PFSK-1 (cell line): Measurements from ENCODE around the gene TMEM221.

Experiments used
- FOXP2 ChIP-seq: optimal IDR thresholded peaks from 2 replicates; pipeline ENCODE3; 2011; ENCODE audit warnings: borderline replicate concordance, control low read depth, inconsistent platforms; ENCODE audit not compliant: insufficient read depth; ENCODE audit errors: extremely low read length, extremely low read depth
- POLR2AphosphoS5 ChIP-seq: IDR thresholded peaks from 2 replicates; pipeline ENCODE4 v1.6.1; 2012; ENCODE audit warnings: low read depth, mild to moderate bottlenecking, control low read depth, low read length, moderate library complexity
- SIN3A ChIP-seq: IDR thresholded peaks from 2 replicates; pipeline ENCODE4 v1.6.1; 2012; ENCODE audit warnings: mild to moderate bottlenecking, low read length, moderate library complexity, borderline replicate concordance; ENCODE audit not compliant: insufficient read depth
- TAF1 ChIP-seq: IDR thresholded peaks from 2 replicates; pipeline ENCODE4 v1.6.1; 2012; ENCODE audit warnings: low read length, control low read depth, borderline replicate concordance; ENCODE audit not compliant: insufficient read depth
- TF ChIP-seq, protein P1 (sequence below), 2 experiments: IDR thresholded peaks; 2 replicates each; pipeline versions ENCODE4 v1.6.1 to v1.8.0; 2011 to 2012; ENCODE audit warnings: low read depth in 2 of 2, low read length in 2 of 2, control low read depth in 1 of 2, inconsistent platforms in 1 of 2, mild to moderate bottlenecking in 1 of 2, moderate library complexity in 1 of 2; ENCODE audit not compliant: insufficient read depth in 1 of 2

The TMEM221 gene

DNA sequence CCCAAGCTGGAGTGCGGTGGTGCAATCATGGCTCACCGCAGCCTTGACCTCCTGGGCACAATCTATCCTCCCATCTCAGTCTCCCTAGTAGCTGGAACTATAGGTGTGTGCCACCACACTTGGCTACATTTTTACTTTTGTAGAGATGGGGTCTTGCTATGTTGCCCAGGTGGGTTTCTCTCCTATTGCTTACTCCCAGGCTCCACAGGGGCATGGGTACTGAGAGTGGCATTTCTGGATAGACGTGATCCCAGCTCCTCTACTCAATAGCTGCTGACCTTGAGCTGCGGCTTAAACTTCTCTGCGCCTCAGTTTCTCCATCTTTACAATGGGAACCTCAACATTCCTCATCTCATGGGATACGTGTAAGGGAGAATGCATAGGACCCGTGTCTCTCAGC, 17.1 kb downstream of the TMEM221 start:
- TF ChIP-seq FOXP2 (no peak), TAF1 (no peak), SIN3A (no peak), POLR2AphosphoS5 (no peak)
- TF ChIP-seq, protein P1, sequence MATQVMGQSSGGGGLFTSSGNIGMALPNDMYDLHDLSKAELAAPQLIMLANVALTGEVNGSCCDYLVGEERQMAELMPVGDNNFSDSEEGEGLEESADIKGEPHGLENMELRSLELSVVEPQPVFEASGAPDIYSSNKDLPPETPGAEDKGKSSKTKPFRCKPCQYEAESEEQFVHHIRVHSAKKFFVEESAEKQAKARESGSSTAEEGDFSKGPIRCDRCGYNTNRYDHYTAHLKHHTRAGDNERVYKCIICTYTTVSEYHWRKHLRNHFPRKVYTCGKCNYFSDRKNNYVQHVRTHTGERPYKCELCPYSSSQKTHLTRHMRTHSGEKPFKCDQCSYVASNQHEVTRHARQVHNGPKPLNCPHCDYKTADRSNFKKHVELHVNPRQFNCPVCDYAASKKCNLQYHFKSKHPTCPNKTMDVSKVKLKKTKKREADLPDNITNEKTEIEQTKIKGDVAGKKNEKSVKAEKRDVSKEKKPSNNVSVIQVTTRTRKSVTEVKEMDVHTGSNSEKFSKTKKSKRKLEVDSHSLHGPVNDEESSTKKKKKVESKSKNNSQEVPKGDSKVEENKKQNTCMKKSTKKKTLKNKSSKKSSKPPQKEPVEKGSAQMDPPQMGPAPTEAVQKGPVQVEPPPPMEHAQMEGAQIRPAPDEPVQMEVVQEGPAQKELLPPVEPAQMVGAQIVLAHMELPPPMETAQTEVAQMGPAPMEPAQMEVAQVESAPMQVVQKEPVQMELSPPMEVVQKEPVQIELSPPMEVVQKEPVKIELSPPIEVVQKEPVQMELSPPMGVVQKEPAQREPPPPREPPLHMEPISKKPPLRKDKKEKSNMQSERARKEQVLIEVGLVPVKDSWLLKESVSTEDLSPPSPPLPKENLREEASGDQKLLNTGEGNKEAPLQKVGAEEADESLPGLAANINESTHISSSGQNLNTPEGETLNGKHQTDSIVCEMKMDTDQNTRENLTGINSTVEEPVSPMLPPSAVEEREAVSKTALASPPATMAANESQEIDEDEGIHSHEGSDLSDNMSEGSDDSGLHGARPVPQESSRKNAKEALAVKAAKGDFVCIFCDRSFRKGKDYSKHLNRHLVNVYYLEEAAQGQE (IDR thresholded peaks at IDR 0.05; ENCODE audit: insufficient read depth in 1 of 2, low read depth in 2 of 2, low read length in 2 of 2) = no peak

DNA sequence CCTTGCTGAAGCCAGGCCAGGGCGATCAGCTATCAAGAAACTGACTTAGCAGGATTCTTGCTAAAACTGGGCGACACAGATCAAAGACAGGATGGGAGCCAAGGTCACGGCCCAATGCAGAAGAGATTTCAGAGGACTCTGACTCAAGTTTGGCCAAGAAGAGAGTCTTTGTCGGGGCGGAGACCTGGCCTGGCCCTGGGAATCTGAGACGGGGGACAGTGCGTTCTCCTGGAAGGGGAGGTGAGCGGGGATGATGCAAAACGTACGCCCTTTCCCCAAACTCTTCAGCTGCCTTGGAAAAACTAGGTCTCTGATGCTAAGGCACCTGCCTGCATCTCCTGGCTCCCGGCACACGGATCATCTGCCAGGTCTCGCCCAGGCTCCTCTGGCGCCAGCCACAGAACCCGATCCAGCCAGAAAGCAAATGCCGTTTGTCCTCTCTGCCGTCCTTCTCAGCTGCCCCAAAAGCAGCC, 18.8 kb downstream of the TMEM221 start:
- TF ChIP-seq SIN3A (no peak), FOXP2 (no peak), TAF1 (no peak), POLR2AphosphoS5 (no peak)
- TF ChIP-seq, protein P1 (IDR thresholded peaks at IDR 0.05; ENCODE audit: insufficient read depth in 1 of 2, low read depth in 2 of 2, low read length in 2 of 2) = no peak

DNA sequence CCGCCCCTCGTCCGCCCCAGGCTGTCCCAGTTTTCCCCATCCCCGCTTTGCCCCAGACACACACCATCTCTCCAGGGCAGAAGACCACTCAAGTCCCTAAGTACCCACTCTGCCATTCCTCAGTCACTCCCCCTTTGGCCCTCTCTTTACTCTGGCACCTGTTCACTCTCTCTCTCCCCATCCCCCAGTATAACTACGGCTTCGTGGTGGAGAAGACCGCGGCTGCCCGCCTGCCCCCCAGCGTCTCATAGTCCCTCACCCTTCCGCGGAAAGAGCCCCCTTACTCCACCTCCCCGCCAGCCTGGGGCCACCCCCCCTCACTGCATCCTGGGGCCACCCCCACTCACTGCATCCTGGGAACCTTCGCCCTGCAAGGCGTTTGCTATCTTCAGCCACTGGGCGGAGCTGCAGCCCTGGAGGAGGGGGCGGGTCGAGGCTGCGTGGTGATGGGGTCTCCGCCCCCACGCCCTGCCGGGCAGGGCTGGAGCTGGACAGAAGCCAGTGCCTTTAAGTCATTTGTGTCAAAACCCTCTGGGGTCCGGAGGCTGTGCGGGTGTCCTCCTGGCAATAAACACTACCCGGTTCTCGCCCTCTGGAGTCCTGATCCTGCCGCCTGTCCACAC, 23.6 kb downstream of the TMEM221 start:
- no peak for TF ChIP-seq TAF1
- TF ChIP-seq, protein P1 (IDR thresholded peaks at IDR 0.05; ENCODE audit: insufficient read depth in 1 of 2, low read depth in 2 of 2, low read length in 2 of 2) = no peak
- TF ChIP-seq POLR2AphosphoS5 = 0 out of 2 replicates have a peak, but pooled peaks have one; percentile 16
- no peak for TF ChIP-seq SIN3A
- peak; percentile 70 for TF ChIP-seq FOXP2

DNA sequence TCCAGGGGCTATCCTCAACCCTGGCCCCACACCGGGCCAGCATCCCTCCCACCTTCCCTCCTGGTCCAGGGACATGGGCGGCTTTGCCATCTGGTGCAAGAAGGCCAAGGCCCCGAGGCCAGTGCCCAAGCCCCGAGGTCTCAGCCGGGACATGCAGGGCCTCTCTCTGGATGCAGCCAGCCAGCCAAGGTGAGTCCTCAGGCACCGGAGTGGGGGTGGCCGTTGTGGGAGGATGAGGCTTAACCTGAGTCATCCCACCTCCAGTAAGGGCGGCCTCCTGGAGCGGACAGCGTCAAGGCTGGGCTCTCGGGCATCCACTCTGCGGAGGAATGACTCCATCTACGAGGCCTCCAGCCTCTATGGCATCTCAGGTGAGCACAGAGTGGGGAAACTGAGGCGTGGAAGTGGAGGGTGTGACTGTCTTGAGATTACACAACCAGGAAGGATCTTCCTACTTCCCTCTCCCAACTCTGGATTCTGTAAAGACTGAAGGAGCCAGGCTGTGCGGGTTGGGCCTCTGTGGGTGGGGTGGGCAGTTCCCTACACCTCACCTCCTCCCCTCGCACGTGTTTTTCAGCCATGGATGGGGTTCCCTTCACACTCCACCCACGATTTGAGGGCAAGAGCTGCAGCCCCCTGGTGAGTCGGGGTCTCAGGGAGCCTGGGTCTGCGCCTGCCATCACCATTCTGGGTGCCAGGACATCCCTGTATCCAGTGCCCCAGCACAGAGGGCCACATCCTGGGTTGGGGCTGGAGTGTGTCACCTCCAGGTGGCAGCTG, 24.8 kb downstream of the TMEM221 start:
- TF ChIP-seq SIN3A (no peak), POLR2AphosphoS5 (no peak), TAF1 (no peak), FOXP2 (no peak)
- TF ChIP-seq, protein P1 (IDR thresholded peaks at IDR 0.05; ENCODE audit: insufficient read depth in 1 of 2, low read depth in 2 of 2, low read length in 2 of 2) = no peak

DNA sequence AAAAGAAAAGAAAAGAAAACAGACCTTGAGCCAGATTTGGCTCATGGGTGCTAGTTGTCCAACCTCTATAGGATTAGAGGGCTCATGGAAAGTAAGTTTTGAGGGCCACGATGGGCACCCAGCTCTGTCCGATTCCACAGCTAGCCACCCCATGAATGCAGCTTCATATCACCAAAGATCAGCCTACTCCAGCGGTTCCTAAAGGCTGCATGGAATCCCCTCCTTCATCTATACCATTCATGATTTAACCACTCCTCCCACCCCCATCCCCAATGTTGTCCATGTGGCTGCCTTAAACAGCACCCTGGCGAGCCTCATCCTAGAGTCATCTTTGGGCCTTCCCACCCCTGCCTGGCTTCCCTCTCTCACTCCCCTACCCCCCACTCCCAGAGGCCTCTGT, 26.5 kb downstream of the TMEM221 start:
- no peak for TF ChIP-seq TAF1
- TF ChIP-seq POLR2AphosphoS5 = no peak
- no peak for TF ChIP-seq FOXP2
- TF ChIP-seq SIN3A = no peak
- TF ChIP-seq, protein P1 (IDR thresholded peaks at IDR 0.05; ENCODE audit: insufficient read depth in 1 of 2, low read depth in 2 of 2, low read length in 2 of 2) = no peak
